ENCODE results near the gene OR1F1.

OR1F1 gene

GRCh38 chr16:3158026-3158509, 29.9 kb upstream of the OR1F1 start:
- H3K9me2 ChIP-seq (replicated peaks; ENCODE audit: insufficient read depth, low read length) = no peaks in the 10 kb centered on the region
- peak overlapping the region; percentile 79 for H3K4me2 ChIP-seq (ENCODE audit: low read depth, low read length, poor library complexity, severe bottlenecking)
- no peaks in the 10 kb centered on the region for H3K9me3 ChIP-seq (ENCODE audit: insufficient read depth, low read length)
- H3K36me3 ChIP-seq (ENCODE audit: low read length) = no peaks in the 10 kb centered on the region
- peak overlapping the region; percentile 54 for H3K9ac ChIP-seq (ENCODE audit: low read length)
- no peaks in the 10 kb centered on the region for H3K79me2 ChIP-seq (ENCODE audit: insufficient read depth, low read length)
- peak overlapping the region; percentile 61 for H3K4me3 ChIP-seq (ENCODE audit: insufficient read depth, low read length, poor library complexity, severe bottlenecking)
- H3K27me3 ChIP-seq (ENCODE audit: low read length) = no peaks in the 10 kb centered on the region
- TF ChIP-seq CTCF (IDR thresholded peaks at IDR 0.05; ENCODE audit: insufficient read depth, low read length, poor library complexity, severe bottlenecking) (no peak), EZH2phosphoT487 (conservative IDR thresholded peaks at IDR 0.05; ENCODE audit: low read length) (0 out of 2 replicates have a peak, but pooled peaks have one; percentile 62)
- 0 out of 2 replicates have a peak, but pooled peaks cover 3% of the 10 kb centered on the region for H3F3A ChIP-seq (ENCODE audit: insufficient read depth)
- no peak overlapping the region for H3K27ac ChIP-seq (ENCODE audit: low read depth, low read length)
- no peak overlapping the region for H2AFZ ChIP-seq (ENCODE audit: low read depth, low read length, severe bottlenecking)
- H4K20me1 ChIP-seq (ENCODE audit: low read depth, low read length) = no peaks in the 10 kb centered on the region

DNA sequence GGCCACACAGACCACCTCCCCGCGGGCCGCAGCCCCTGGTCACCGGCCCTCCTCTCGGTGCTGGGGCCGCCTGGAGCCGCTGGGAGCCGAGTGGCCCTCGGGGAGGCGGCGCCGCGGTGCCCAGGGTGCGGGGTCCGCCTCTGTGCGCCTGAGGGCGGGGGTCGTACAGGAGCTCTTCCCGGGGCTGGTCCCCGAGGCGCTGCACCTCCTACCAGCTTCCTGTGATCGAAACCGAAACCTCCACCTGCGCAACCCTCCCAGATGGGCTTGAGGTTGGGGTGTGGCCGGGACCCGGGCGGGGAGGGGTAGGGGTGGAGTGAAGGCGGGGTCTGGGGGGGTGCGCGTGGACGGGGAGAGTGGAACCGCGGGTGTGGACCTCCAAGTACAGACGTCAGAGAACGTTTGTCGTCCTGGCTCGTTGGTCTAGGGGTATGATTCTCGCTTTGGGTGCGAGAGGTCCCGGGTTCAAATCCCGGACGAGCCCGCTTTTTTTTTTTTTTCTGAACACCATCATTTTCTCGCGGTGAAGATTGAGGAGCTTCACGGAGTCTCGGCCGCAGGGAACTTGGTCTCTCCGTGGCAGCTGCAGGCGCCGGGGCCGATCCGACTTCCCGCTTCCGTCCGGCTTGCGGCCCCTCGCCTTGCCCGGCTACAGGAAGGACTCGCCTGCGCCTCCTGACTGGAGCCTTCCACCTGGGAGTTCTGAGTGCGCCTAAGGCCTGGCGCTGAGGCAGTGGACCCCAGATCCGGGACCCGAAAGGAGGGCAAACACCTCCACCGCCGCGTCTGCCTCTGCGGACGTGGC, 29.3 kb upstream of the OR1F1 start:
- H3K27me3 ChIP-seq (ENCODE audit: low read length) = no peaks in the 10 kb centered on the region
- H4K20me1 ChIP-seq (ENCODE audit: low read depth, low read length) = no peaks in the 10 kb centered on the region
- H3K36me3 ChIP-seq (ENCODE audit: low read length) = no peaks in the 10 kb centered on the region
- no peaks in the 10 kb centered on the region for H3K79me2 ChIP-seq (ENCODE audit: insufficient read depth, low read length)
- H3K4me3 ChIP-seq (ENCODE audit: insufficient read depth, low read length, poor library complexity, severe bottlenecking) = peak overlapping the region; percentile 61
- H3K9me2 ChIP-seq (replicated peaks; ENCODE audit: insufficient read depth, low read length) = no peaks in the 10 kb centered on the region
- H3K4me2 ChIP-seq (ENCODE audit: low read depth, low read length, poor library complexity, severe bottlenecking) = peak overlapping the region; percentile 79
- no peak for TF ChIP-seq EZH2phosphoT487 (conservative IDR thresholded peaks at IDR 0.05; ENCODE audit: low read length)
- TF ChIP-seq CTCF (IDR thresholded peaks at IDR 0.05; ENCODE audit: insufficient read depth, low read length, poor library complexity, severe bottlenecking) = no peak
- no peaks in the 10 kb centered on the region for H3K9me3 ChIP-seq (ENCODE audit: insufficient read depth, low read length)
- H3K9ac ChIP-seq (ENCODE audit: low read length) = peak overlapping the region; percentile 54
- H3K27ac ChIP-seq (ENCODE audit: low read depth, low read length) = no peak overlapping the region
- H3F3A ChIP-seq (ENCODE audit: insufficient read depth) = 0 out of 2 replicates have a peak, but pooled peaks cover 3% of the 10 kb centered on the region
- H2AFZ ChIP-seq (ENCODE audit: low read depth, low read length, severe bottlenecking) = peak overlapping the region; percentile 84

GRCh38 chr16:3161235-3162018, 26.6 kb upstream of the OR1F1 start:
- no peaks in the 10 kb centered on the region for H3K36me3 ChIP-seq (ENCODE audit: low read length)
- H3K4me2 ChIP-seq (ENCODE audit: low read depth, low read length, poor library complexity, severe bottlenecking) = no peak overlapping the region
- H3K27ac ChIP-seq (ENCODE audit: low read depth, low read length) = no peak overlapping the region
- TF ChIP-seq CTCF (IDR thresholded peaks at IDR 0.05; ENCODE audit: insufficient read depth, low read length, poor library complexity, severe bottlenecking) = no peak
- TF ChIP-seq EZH2phosphoT487 (conservative IDR thresholded peaks at IDR 0.05; ENCODE audit: low read length) = no peak
- no peaks in the 10 kb centered on the region for H3K27me3 ChIP-seq (ENCODE audit: low read length)
- no peak overlapping the region for H3K9ac ChIP-seq (ENCODE audit: low read length)
- no peaks in the 10 kb centered on the region for H3K9me3 ChIP-seq (ENCODE audit: insufficient read depth, low read length)
- H3F3A ChIP-seq (ENCODE audit: insufficient read depth) = no peaks in the 10 kb centered on the region
- H3K4me3 ChIP-seq (ENCODE audit: insufficient read depth, low read length, poor library complexity, severe bottlenecking) = no peak overlapping the region
- H3K79me2 ChIP-seq (ENCODE audit: insufficient read depth, low read length) = no peaks in the 10 kb centered on the region
- H4K20me1 ChIP-seq (ENCODE audit: low read depth, low read length) = no peaks in the 10 kb centered on the region
- no peak overlapping the region for H2AFZ ChIP-seq (ENCODE audit: low read depth, low read length, severe bottlenecking)
- no peaks in the 10 kb centered on the region for H3K9me2 ChIP-seq (replicated peaks; ENCODE audit: insufficient read depth, low read length)

Measured in SU-DHL-6 (cell line).